GM23338 (cell line): ENCODE measurements around the gene CAPN1. TPM values are rescaled to one million over a fixed set of nuclear protein-coding genes. Genes with fewer than 3 reads are reported as not detected.

Source experiments
- ATAC-seq: fragments of 200-7000 bp; cut with Tn5 transposase; 3 replicates; pipeline ENCODE4 v1.9.1; 2020
- DNase-seq: peaks from one replicate; pipeline ENCODE4 v3.0.0-alpha.2; 2015; ENCODE audit warnings: low spot score
- H2AFZ ChIP-seq: fragments of 200-600 bp; sonication (generic); 2 replicates; pipeline ENCODE4 v1.8.0; 2016; ENCODE audit warnings: antibody characterized with exemption, mild to moderate bottlenecking, moderate library complexity
- H3F3A ChIP-seq: fragments of 200-600 bp; sonication (generic); replicated peaks from 2 replicates; pipeline ENCODE4 v1.8.0; 2017; ENCODE audit warnings: antibody characterized with exemption, mixed run types, low read depth
- H3K27ac ChIP-seq: fragments of 200-600 bp; sonication (generic); 2 replicates; pipeline ENCODE4 v1.6.1; 2016; ENCODE audit warnings: low read depth
- H3K27me3 ChIP-seq: fragments of 200-600 bp; sonication (generic); 2 replicates; pipeline ENCODE4 v1.8.0; 2016; ENCODE audit warnings: mild to moderate bottlenecking, mixed run types, moderate library complexity; ENCODE audit not compliant: insufficient read depth
- H3K36me3 ChIP-seq: fragments of 200-600 bp; sonication (generic); 2 replicates; pipeline ENCODE4 v1.8.0; 2016; ENCODE audit warnings: mild to moderate bottlenecking; ENCODE audit not compliant: insufficient read depth
- H3K4me1 ChIP-seq: fragments of 200-600 bp; sonication (generic); 2 replicates; pipeline ENCODE4 v1.8.0; 2016; ENCODE audit warnings: mild to moderate bottlenecking, moderate library complexity; ENCODE audit not compliant: insufficient read depth
- H3K4me2 ChIP-seq: fragments of 200-600 bp; sonication (generic); 2 replicates; pipeline ENCODE4 v1.7.1; 2017; ENCODE audit warnings: mixed run types
- H3K4me3 ChIP-seq: fragments of 200-600 bp; sonication (generic); 2 replicates; pipeline ENCODE4 v1.6.1; 2016; ENCODE audit warnings: mixed run types
- H3K79me2 ChIP-seq: fragments of 200-600 bp; sonication (generic); replicated peaks from 2 replicates; pipeline ENCODE4 v1.8.0; 2017; ENCODE audit warnings: mild to moderate bottlenecking; ENCODE audit not compliant: insufficient read depth
- H3K9me2 ChIP-seq: fragments of 200-600 bp; sonication (generic); 2 replicates; pipeline ENCODE4 v1.8.0; 2017; ENCODE audit not compliant: insufficient read depth
- H4K20me1 ChIP-seq: fragments of 200-600 bp; sonication (generic); replicated peaks from 2 replicates; pipeline ENCODE4 v1.8.0; 2017; ENCODE audit warnings: mild to moderate bottlenecking; ENCODE audit not compliant: insufficient read depth
- H3K27ac Mint-ChIP-seq: 2 replicates; pipeline ENCODE4 v1.8.0; 2020; ENCODE audit warnings: inconsistent platforms, mild to moderate bottlenecking, moderate library complexity, mixed read lengths
- H3K27me3 Mint-ChIP-seq: 3 replicates; pipeline ENCODE4 v1.8.0; 2022; ENCODE audit warnings: low read depth, mild to moderate bottlenecking, moderate library complexity, mixed read lengths, inconsistent platforms; ENCODE audit not compliant: insufficient read depth, poor library complexity
- H3K36me3 Mint-ChIP-seq: 3 replicates; pipeline ENCODE4 v1.8.0; 2021; ENCODE audit warnings: low read depth, mild to moderate bottlenecking, inconsistent platforms, moderate library complexity, mixed read lengths
- H3K4me1 Mint-ChIP-seq: 3 replicates; pipeline ENCODE4 v1.8.0; 2020; ENCODE audit warnings: mild to moderate bottlenecking, inconsistent platforms, mixed read lengths
- H3K4me3 Mint-ChIP-seq: 3 replicates; pipeline ENCODE4 v1.8.0; 2021; ENCODE audit warnings: moderate library complexity, mild to moderate bottlenecking, inconsistent platforms, mixed read lengths
- H3K9me3 Mint-ChIP-seq: 3 replicates; pipeline ENCODE4 v1.8.0; 2020; ENCODE audit warnings: moderate library complexity, mild to moderate bottlenecking, inconsistent platforms, mixed read lengths
- CREB1 ChIP-seq: fragments of 250-450 bp; sonication (Bioruptor Pico); IDR thresholded peaks from 2 replicates; pipeline ENCODE4 v1.5.0; 2020; ENCODE audit warnings: low read depth, mild to moderate bottlenecking, moderate library complexity
- CTCF ChIP-seq, 2 experiments: fragments of 200-600 bp in 1 of 2; sonication (generic) in 1 of 2; conservative IDR thresholded peaks; 2 replicates each; pipeline versions ENCODE4 v1.5.1 to v1.6.1; 2016 to 2017; ENCODE audit warnings: antibody characterized with exemption in 2 of 2, low read depth in 2 of 2, mild to moderate bottlenecking in 2 of 2, moderate library complexity in 1 of 2
- EZH2 ChIP-seq: fragments of 200-600 bp; sonication (generic); IDR thresholded peaks from one replicate; pipeline ENCODE4 v1.8.0; 2017; ENCODE audit warnings: antibody characterized with exemption, mild to moderate bottlenecking, low read depth; ENCODE audit not compliant: unreplicated experiment
- JUNB ChIP-seq: IDR thresholded peaks from one replicate; pipeline ENCODE4 v1.6.1; 2016; ENCODE audit warnings: antibody characterized with exemption; ENCODE audit not compliant: unreplicated experiment
- NANOG ChIP-seq: IDR thresholded peaks from 2 replicates; pipeline ENCODE4 v1.6.1; 2016; ENCODE audit warnings: antibody characterized with exemption, borderline replicate concordance
- POLR2AphosphoS5 ChIP-seq: IDR thresholded peaks from 2 replicates; pipeline ENCODE4 v1.6.1; 2016; ENCODE audit warnings: antibody characterized with exemption, low read depth
- REST ChIP-seq: IDR thresholded peaks from one replicate; pipeline ENCODE4 v1.6.1; 2018; ENCODE audit warnings: antibody characterized with exemption; ENCODE audit not compliant: unreplicated experiment
- STAT1 ChIP-seq: IDR thresholded peaks from one replicate; pipeline ENCODE4 v1.6.1; 2016; ENCODE audit warnings: antibody characterized with exemption; ENCODE audit not compliant: unreplicated experiment
- ZNF114 ChIP-seq: fragments of 250-450 bp; sonication (Bioruptor Pico); IDR thresholded peaks from 2 replicates; pipeline ENCODE4 v1.5.0; 2020; ENCODE audit warnings: mild to moderate bottlenecking, moderate library complexity
- ZNF331 ChIP-seq: fragments of 250-450 bp; sonication (Bioruptor Pico); IDR thresholded peaks from 2 replicates; pipeline ENCODE4 v1.5.0; 2020; ENCODE audit warnings: low read depth, mild to moderate bottlenecking, moderate library complexity
- ZNF462 ChIP-seq: fragments of 250-450 bp; sonication (Bioruptor Pico); IDR thresholded peaks from 2 replicates; pipeline ENCODE4 v1.5.0; 2020; ENCODE audit warnings: mild to moderate bottlenecking, moderate library complexity
- polyA plus RNA-seq: library from polyadenylated mRNA; unstranded; fragments of >200 nt; fragmentation: Nextera tagmentation; extraction: Ambion mirVana; gene quantifications from 2 replicates; pipeline ENCODE4 v1.2.1, GENCODE V29; 2016
- total RNA-seq: library from RNA; depleted of rRNA; stranded (reverse); fragments of >200 nt; shearing (Covaris generic); gene quantifications from 2 replicates; pipeline ENCODE4 v1.2.3, GENCODE V29; 2014

CAPN1 gene
- total and polyA plus RNA-seq, 2 experiments from 2014 or later = 67.3 to 277 TPM

GRCh38 chr11:65152122-65152521, 29.6 kb upstream of the CAPN1 start:
- Histone ChIP-seq H3K9me2 (no peaks in the 10 kb centered on the region), H3K4me1 (no peaks in the 10 kb centered on the region), H3K36me3 (no peaks in the 10 kb centered on the region), H4K20me1 (no peaks in the 10 kb centered on the region), H3K4me3 (no peak overlapping the region), H2AFZ (no peak overlapping the region), H3K27me3 (no peaks in the 10 kb centered on the region), H3K4me2 (no peak overlapping the region), H3K79me2 (no peaks in the 10 kb centered on the region), H3F3A (no peaks in the 10 kb centered on the region), H3K27ac (no peak overlapping the region)
- DNase-seq = no peak
- H3K4me3 Mint-ChIP-seq = no peak overlapping the region
- peaks cover 11% of the 10 kb centered on the region for H3K27me3 Mint-ChIP-seq
- H3K36me3 Mint-ChIP-seq = no peaks in the 10 kb centered on the region; the same call in 2 of the 3 replicates
- peaks cover 5% of the 10 kb centered on the region; the same call in 1 of the 3 replicates for H3K4me1 Mint-ChIP-seq
- no peak for ATAC-seq
- H3K9me3 Mint-ChIP-seq = no peaks in the 10 kb centered on the region; the same call in 2 of the 3 replicates
- no peak overlapping the region for H3K27ac Mint-ChIP-seq
- TF ChIP-seq STAT1 (no peak), REST (no peak), POLR2AphosphoS5 (no peak), JUNB (no peak), EZH2 (no peak), CREB1 (CRISPR knock-in tag) (no peak), ZNF331 (CRISPR knock-in tag) (no peak), NANOG (no peak), ZNF462 (no peak), ZNF114 (CRISPR knock-in tag) (no peak), CTCF (conservative IDR thresholded peaks at IDR 0.05; ENCODE audit: low read depth in 2 of 2) (no peak)
